SK-N-SH (cell line): ENCODE data around the gene DVL1.

Experiments used
- CTCF ChIP-seq: fragments of 200-600 bp; sonication (generic); IDR thresholded peaks from 2 replicates; pipeline ENCODE4 v1.6.1; 2017; ENCODE audit warnings: antibody characterized with exemption, mild to moderate bottlenecking, moderate library complexity
- ELF1 ChIP-seq: IDR thresholded peaks from 2 replicates; pipeline ENCODE4 v1.4.0; 2012
- EP300 ChIP-seq, 2 experiments: IDR thresholded peaks; 2 replicates each; pipeline versions ENCODE4 v1.4.0 to v1.6.1; 2012; ENCODE audit warnings: borderline replicate concordance in 1 of 2, low read depth in 1 of 2, low read length in 1 of 2
- EZH2phosphoT487 ChIP-seq: fragments of 200-600 bp; sonication (generic); IDR thresholded peaks from 2 replicates; pipeline ENCODE4 v1.6.1; 2017; ENCODE audit warnings: low read depth, mixed run types, mild to moderate bottlenecking, antibody characterized with exemption, moderate library complexity, borderline replicate concordance
- FOXJ3 ChIP-seq: sonication (generic); formaldehyde crosslinking; IDR thresholded peaks from 2 replicates; pipeline ENCODE4 v1.5.1; 2020; ENCODE audit warnings: mild to moderate bottlenecking, missing genetic modification reagents
- JUND ChIP-seq: IDR thresholded peaks from 2 replicates; pipeline ENCODE4 v1.4.0; 2012
- MAX ChIP-seq: IDR thresholded peaks from 2 replicates; pipeline ENCODE4 v1.4.0; 2012; ENCODE audit warnings: low read depth
- POLR2AphosphoS5 ChIP-seq: IDR thresholded peaks from 2 replicates; pipeline ENCODE4 v1.6.1; 2012; ENCODE audit warnings: low read depth, low read length
- RCOR1 ChIP-seq: fragments of 150-350 bp; IDR thresholded peaks from 2 replicates; pipeline ENCODE4 v1.6.1; 2017; ENCODE audit warnings: antibody characterized with exemption, low read length
- RFX5 ChIP-seq: IDR thresholded peaks from 2 replicates; pipeline ENCODE4 v1.6.1; 2012; ENCODE audit warnings: mild to moderate bottlenecking, improper control_type of control experiment, low read length
- SMC3 ChIP-seq: IDR thresholded peaks from 2 replicates; pipeline ENCODE4 v1.6.1; 2012; ENCODE audit warnings: low read depth, low read length, improper control_type of control experiment
- TAF1 ChIP-seq: IDR thresholded peaks from 2 replicates; pipeline ENCODE4 v1.6.1; 2012; ENCODE audit warnings: low read depth, mild to moderate bottlenecking, low read length, moderate library complexity, borderline replicate concordance
- USF1 ChIP-seq: IDR thresholded peaks from 2 replicates; pipeline ENCODE4 v1.4.0; 2012; ENCODE audit warnings: low read depth, borderline replicate concordance
- USF2 ChIP-seq: fragments of 150-350 bp; IDR thresholded peaks from 2 replicates; pipeline ENCODE4 v1.6.1; 2017; ENCODE audit warnings: antibody characterized with exemption, low read length, low read depth, borderline replicate concordance

GRCh38 chr1:1346501-1346890 is 2.7 kb downstream of the DVL1 start:
- no peak for TF ChIP-seq CTCF
- no peak for TF ChIP-seq RFX5
- no peak for TF ChIP-seq EZH2phosphoT487
- TF ChIP-seq EP300 (IDR thresholded peaks at IDR 0.05; ENCODE audit: borderline replicate concordance in 1 of 2, low read depth in 1 of 2, low read length in 1 of 2) = no peak
- TF ChIP-seq POLR2AphosphoS5 = no peak
- no peak for TF ChIP-seq TAF1
- no peak for TF ChIP-seq MAX
- TF ChIP-seq USF1 = no peak
- TF ChIP-seq FOXJ3 = no peak
- TF ChIP-seq RCOR1 = no peak
- TF ChIP-seq SMC3 = no peak
- TF ChIP-seq USF2 = no peak
- TF ChIP-seq ELF1 = no peak
- no peak for TF ChIP-seq JUND
